Progenitor cell of endocrine pancreas (in vitro differentiated cells): ENCODE data around the gene PHKA2. TPM values are rescaled to one million over a fixed set of nuclear protein-coding genes. Genes with fewer than 3 reads are reported as not detected.
A peak's percentile ranks its signal among the peaks of the same experiment; 100 is the strongest.
"Not testable (repeated sequence)": the region's sequence is repeated elsewhere in the genome, so short reads cannot be mapped to it uniquely, and the experiment has no call there.

ENCODE experiments used
- DNase-seq: peaks from one replicate; pipeline ENCODE4 v3.0.0; 2021; ENCODE audit warnings: low spot score; ENCODE audit not compliant: unreplicated experiment
- H3K27ac Mint-ChIP-seq: 2 replicates; pipeline ENCODE4 v1.8.0; 2021; ENCODE audit warnings: mild to moderate bottlenecking, moderate library complexity, mixed read lengths
- H3K27me3 Mint-ChIP-seq: 2 replicates; pipeline ENCODE4 v1.8.0; 2021; ENCODE audit warnings: mixed read lengths
- H3K36me3 Mint-ChIP-seq: 2 replicates; pipeline ENCODE4 v1.8.0; 2022; ENCODE audit warnings: mixed read lengths; ENCODE audit not compliant: insufficient read depth
- H3K4me1 Mint-ChIP-seq: 2 replicates; pipeline ENCODE4 v1.8.0; 2021; ENCODE audit warnings: low read depth, mixed read lengths
- H3K4me3 Mint-ChIP-seq: 2 replicates; pipeline ENCODE4 v1.8.0; 2021; ENCODE audit warnings: low read depth, mild to moderate bottlenecking, moderate library complexity, mixed read lengths
- H3K9me3 Mint-ChIP-seq: 2 replicates; pipeline ENCODE4 v1.8.0; 2021; ENCODE audit warnings: low read depth, mixed read lengths
- CTCF ChIP-seq: fragments of 200-600 bp; sonication (generic); IDR thresholded peaks from one replicate; pipeline ENCODE4 v1.5.0; 2021; ENCODE audit warnings: antibody characterized with exemption, mild to moderate bottlenecking; ENCODE audit not compliant: unreplicated experiment
- total RNA-seq: library from RNA; stranded (reverse); gene quantifications from 2 replicates; pipeline ENCODE4 v1.2.1, GENCODE V29; 2021

Gene PHKA2
- total RNA-seq, 1 donor from 2014 or later = 71.6 TPM

GRCh38 chrX:18856645-18856997 is 127.3 kb downstream of the PHKA2 start:
- Mint-ChIP-seq H3K27me3 (no peaks in the 10 kb centered on the region), H3K27ac (no peak overlapping the region), H3K4me1 (peaks cover 3% of the 10 kb centered on the region), H3K36me3 (no peaks in the 10 kb centered on the region), H3K4me3 (no peak overlapping the region), H3K9me3 (peaks cover 32% of the 10 kb centered on the region)
- TF ChIP-seq CTCF = no peak
- no peak for DNase-seq

DNA sequence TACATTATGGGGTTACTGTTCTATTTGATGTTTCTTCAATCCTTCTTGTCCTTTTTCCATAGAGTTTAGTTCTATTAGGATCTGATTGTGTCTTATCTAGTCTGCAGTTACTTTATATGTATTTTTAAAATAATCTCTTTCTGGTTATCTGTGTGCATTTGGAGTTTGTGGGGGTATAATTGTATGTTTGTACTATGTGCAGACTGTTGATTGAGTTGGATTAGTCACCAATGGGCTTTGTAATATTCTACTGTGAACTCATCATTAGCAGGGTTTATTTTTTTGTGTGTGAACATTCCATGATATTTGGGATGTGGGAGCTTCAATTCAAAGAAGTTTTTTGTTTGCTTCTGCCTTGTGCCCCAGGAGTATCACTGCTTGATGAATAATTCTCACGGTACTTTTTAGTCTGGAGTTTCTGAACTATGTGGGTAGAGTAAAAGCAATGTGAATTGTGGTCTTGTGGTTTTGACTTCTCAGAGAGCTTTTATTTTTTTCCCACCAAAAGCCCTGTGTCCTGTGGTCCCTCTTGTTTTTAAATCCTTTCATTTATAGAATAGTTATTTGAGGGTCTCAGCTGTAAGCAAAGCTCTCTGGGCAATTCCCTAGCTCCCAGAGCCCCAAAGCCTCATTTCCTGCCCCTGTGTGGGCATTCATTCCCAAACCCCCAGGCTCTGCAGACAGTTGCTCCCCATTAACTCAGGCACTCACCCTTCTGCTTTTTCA is 127.8 kb downstream of the PHKA2 start:
- H3K9me3 Mint-ChIP-seq = peaks cover 36% of the 10 kb centered on the region
- H3K36me3 Mint-ChIP-seq = no peaks in the 10 kb centered on the region
- no peaks in the 10 kb centered on the region for H3K4me1 Mint-ChIP-seq
- no peak overlapping the region for H3K27ac Mint-ChIP-seq
- H3K4me3 Mint-ChIP-seq = no peak overlapping the region
- TF ChIP-seq CTCF = no peak
- DNase-seq = no peak
- H3K27me3 Mint-ChIP-seq = no peaks in the 10 kb centered on the region

DNA sequence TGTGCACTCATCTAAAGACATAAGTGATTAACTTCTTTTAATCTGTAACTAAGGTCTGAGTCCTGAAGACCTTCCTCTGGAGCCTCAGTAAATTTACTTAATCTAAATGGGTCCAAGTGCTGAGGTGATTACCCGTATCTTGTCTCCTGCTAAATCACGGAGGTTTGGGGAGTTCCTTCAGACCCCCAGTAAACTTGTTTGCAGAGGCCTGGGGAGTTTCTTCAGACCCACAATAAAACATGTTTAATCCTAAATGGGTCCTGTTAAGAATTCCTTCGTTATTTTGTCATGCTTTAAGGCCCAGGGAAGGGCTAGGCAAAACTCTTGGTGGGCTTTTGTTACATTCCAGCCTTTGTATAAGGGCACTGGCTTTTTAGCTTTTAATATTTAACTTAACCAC is 136.0 kb downstream of the PHKA2 start:
- Mint-ChIP-seq H3K27ac (peak overlapping the region; percentile 92), H3K9me3 (peaks cover 38% of the 10 kb centered on the region)
- not testable (repeated sequence) for H3K4me1 Mint-ChIP-seq

More for the DNA sequence above, 136.0 kb downstream of the PHKA2 start:
- not testable (repeated sequence) for H3K36me3 Mint-ChIP-seq, H3K27me3 Mint-ChIP-seq, H3K4me3 Mint-ChIP-seq, DNase-seq

Other genes with a start within 250 kb of the PHKA2 start
- 0.81 and 1.4 TPM in 2 replicates for gene ADGRG2, start 138.4 kb upstream of the PHKA2 start, total RNA-seq